ENCODE measurements around the gene CHRM4. TPM values are rescaled to one million over a fixed set of nuclear protein-coding genes. Genes with fewer than 3 reads are reported as not detected.
"Not testable (repeated sequence)": the region's sequence is repeated elsewhere in the genome, so short reads cannot be mapped to it uniquely, and the experiment has no call there.

CHRM4 gene
- total and polyA plus RNA-seq, 2 of the 13 experiments (the other 11 are each of a cell fraction or from before 2014, with no cell fraction given): 0.13 to 0.21 TPM

- POLR2A ChIA-PET; CTCF ChIA-PET (ENCODE audit: low intra/inter-chr PET ratio, low total read pairs); H3K79me2 ChIP-seq (ENCODE audit: insufficient read depth, low read length); H3K27ac ChIP-seq (ENCODE audit: extremely low read length, insufficient read depth, low read length); H3K27me3 ChIP-seq (ENCODE audit: control insufficient read depth in 1 of 2, insufficient read depth in 2 of 2, low read length in 2 of 2); H3K9ac ChIP-seq (ENCODE audit: insufficient read depth, low read depth, low read length); in situ Hi-C loops (cut with HindIII; ENCODE audit: extremely low pct_ligation_motif_present, low pct_unique_long_range_greater_than_20kb); DNase-seq (ENCODE audit: low spot score); H3K9me3 ChIP-seq (ENCODE audit: low read length); H3K4me2 ChIP-seq (ENCODE audit: low read depth, low read length); H4K20me1 ChIP-seq (ENCODE audit: insufficient read depth, low read length); H2AFZ ChIP-seq (ENCODE audit: low read length); ATAC-seq; BruUV-seq (replicated peaks); intact Hi-C loops (cut with micrococcal nuclease; ENCODE audit: unreplicated experiment); H3K4me3 ChIP-seq (replicated peaks in 1 of 3; ENCODE audit: insufficient read depth in 1 of 3, low read depth in 2 of 3, low read length in 3 of 3); FAIRE-seq: not testable (repeated sequence)
- WGBS (ENCODE audit: low lambda C conversion rate): 96% methylated on average over 13 of the region's 19 CpGs
- Histone ChIP-seq H3K36me3 (replicated peaks in 1 of 2; ENCODE audit: control insufficient read depth in 1 of 2, insufficient read depth in 2 of 2, low read length in 2 of 2) (peaks cover 1 to 14% of the 10 kb centered on the region in 2 experiments; a peak in 2 of 5 replicates), H3K4me1 (ENCODE audit: insufficient read depth, low read length) (peaks cover 15% of the 10 kb centered on the region)
- TF ChIP-seq AGO2 (optimal IDR thresholded peaks at IDR 0.05; ENCODE audit: low read depth, low read length): peak; percentile 54
Observed at GRCh38 chr11:46371262-46371661, 20.3 kb downstream of the CHRM4 start.

GRCh38 chr11:46370253-46370652, 21.3 kb downstream of the CHRM4 start:
- WGBS (ENCODE audit: low lambda C conversion rate): over 99% methylated on average over 13 of the region's 13 CpGs
- H3K27me3 ChIP-seq (ENCODE audit: control insufficient read depth in 1 of 2, insufficient read depth in 2 of 2, low read length in 2 of 2): no peaks in the 10 kb centered on the region
- BruUV-seq (replicated peaks): no TSS peak
- no peaks in the 10 kb centered on the region for H4K20me1 ChIP-seq (ENCODE audit: insufficient read depth, low read length)
- peaks cover 15% of the 10 kb centered on the region for H3K4me1 ChIP-seq (ENCODE audit: insufficient read depth, low read length)
- intact Hi-C loops (cut with micrococcal nuclease; ENCODE audit: unreplicated experiment): no loop called here
- DNase-seq (ENCODE audit: low spot score) (no peak), FAIRE-seq (no peak), ATAC-seq (no peak)
- H3K36me3 ChIP-seq (replicated peaks in 1 of 2; ENCODE audit: control insufficient read depth in 1 of 2, insufficient read depth in 2 of 2, low read length in 2 of 2): peaks cover 1 to 14% of the 10 kb centered on the region in 2 experiments; a peak in 2 of 5 replicates
- in situ Hi-C loops (cut with HindIII; ENCODE audit: extremely low pct_ligation_motif_present, low pct_unique_long_range_greater_than_20kb): no loop called here
- H3K27ac ChIP-seq (ENCODE audit: extremely low read length, insufficient read depth, low read length): no peak overlapping the region
- no peak for TF ChIP-seq TMF1 (CRISPR knock-in tag; IDR thresholded peaks at IDR 0.05; ENCODE audit: low read depth)
- no peak for TF ChIP-seq ZC3H4 (CRISPR knock-in tag; IDR thresholded peaks at IDR 0.05; ENCODE audit: borderline replicate concordance)
- ChIA-PET POLR2A (no interaction called here), CTCF (ENCODE audit: low intra/inter-chr PET ratio, low total read pairs) (interaction anchor here (1.9 kb wide), 1 partner anchor 168 kb away, joined by 11 read pairs; no protein-coding TSS in a partner anchor)
- H3K9ac ChIP-seq (ENCODE audit: insufficient read depth, low read depth, low read length): no peak overlapping the region
- no peaks in the 10 kb centered on the region for H3K9me3 ChIP-seq (ENCODE audit: low read length)
- H2AFZ ChIP-seq (ENCODE audit: low read length): no peak overlapping the region
- no peak overlapping the region for H3K4me3 ChIP-seq (replicated peaks in 1 of 3; ENCODE audit: insufficient read depth in 1 of 3, low read depth in 2 of 3, low read length in 3 of 3)
- H3K79me2 ChIP-seq (ENCODE audit: insufficient read depth, low read length): no peaks in the 10 kb centered on the region
- no peak overlapping the region for H3K4me2 ChIP-seq (ENCODE audit: low read depth, low read length)
